ENCODE results near the gene MSANTD1. TPM values are rescaled to one million over a fixed set of nuclear protein-coding genes. Genes with fewer than 3 reads are reported as not detected.

The MSANTD1 gene
- total RNA-seq, 1 donor from 2014 or later: not detected

- Histone ChIP-seq H3K9me3 (no peaks in the 10 kb centered on the region), H3K27me3 (no peaks in the 10 kb centered on the region), H3K4me3 (no peak overlapping the region), H3K36me3 (peaks cover 22 to 31% of the 10 kb centered on the region in 2 donors), H3K27ac (no peak overlapping the region), H3K4me1 (no peaks in the 10 kb centered on the region)
- TF ChIP-seq CTCF (IDR thresholded peaks at IDR 0.05): no peak
- DNase-seq (ENCODE audit: low spot score in 2 of 2): no peak
- intact Hi-C loops (cut with DNase I): no loop called here
Observed at GRCh38 chr4:3243136-3243780, 5.7 kb upstream of the MSANTD1 start.

GRCh38 chr4:3244002-3244401 lies 5.0 kb upstream of the MSANTD1 start:
- intact Hi-C loops (cut with DNase I): no loop called here

GRCh38 chr4:3244747-3245146 lies 4.2 kb upstream of the MSANTD1 start:
- Histone ChIP-seq H3K27ac (no peak overlapping the region), H3K27me3 (no peaks in the 10 kb centered on the region), H3K4me1 (no peaks in the 10 kb centered on the region), H3K36me3 (peaks cover 9 to 16% of the 10 kb centered on the region in 2 donors), H3K9me3 (no peaks in the 10 kb centered on the region), H3K4me3 (no peak overlapping the region)
- no peak for DNase-seq (ENCODE audit: low spot score in 2 of 2)
- intact Hi-C loops (cut with DNase I): no loop called here
- no peak for TF ChIP-seq CTCF (IDR thresholded peaks at IDR 0.05)

More at GRCh38 chr4:3244002-3244401, 5.0 kb upstream of the MSANTD1 start:
- H3K36me3 ChIP-seq: peaks cover 15 to 24% of the 10 kb centered on the region in 2 donors
- H3K27ac ChIP-seq: no peak overlapping the region
- no peaks in the 10 kb centered on the region for H3K9me3 ChIP-seq
- no peaks in the 10 kb centered on the region for H3K27me3 ChIP-seq
- no peak for DNase-seq (ENCODE audit: low spot score in 2 of 2)
- no peaks in the 10 kb centered on the region for H3K4me1 ChIP-seq
- no peak overlapping the region for H3K4me3 ChIP-seq
- no peak for TF ChIP-seq CTCF (IDR thresholded peaks at IDR 0.05)

- no peaks in the 10 kb centered on the region for H3K9me3 ChIP-seq
- no peaks in the 10 kb centered on the region for H3K4me1 ChIP-seq
- H3K36me3 ChIP-seq: peaks cover 3 to 7% of the 10 kb centered on the region in 2 donors
- H3K27me3 ChIP-seq: no peaks in the 10 kb centered on the region
- DNase-seq (ENCODE audit: low spot score in 2 of 2): no peak
- no peak for TF ChIP-seq CTCF (IDR thresholded peaks at IDR 0.05)
- H3K4me3 ChIP-seq: no peak overlapping the region
- intact Hi-C loops (cut with DNase I): no loop called here
- H3K27ac ChIP-seq: no peak overlapping the region
Observed at GRCh38 chr4:3245676-3246075, 3.3 kb upstream of the MSANTD1 start.

GRCh38 chr4:3246458-3247398 lies 2.2 kb upstream of the MSANTD1 start:
- Histone ChIP-seq H3K36me3 (no peaks in the 10 kb centered on the region), H3K9me3 (no peaks in the 10 kb centered on the region), H3K27ac (no peak overlapping the region), H3K4me3 (no peak overlapping the region), H3K4me1 (no peaks in the 10 kb centered on the region), H3K27me3 (no peaks in the 10 kb centered on the region)
- DNase-seq (ENCODE audit: low spot score in 2 of 2): no peak
- no peak for TF ChIP-seq CTCF (IDR thresholded peaks at IDR 0.05)
- intact Hi-C loops (cut with DNase I): no loop called here
